HepG2 (cell line): ENCODE data around the gene UBL5. TPM values are rescaled to one million over a fixed set of nuclear protein-coding genes. Genes with fewer than 3 reads are reported as not detected.
A peak's percentile ranks its signal among the peaks of the same experiment; 100 is the strongest.

Source experiments
- FOXA3 ChIP-seq: IDR thresholded peaks from 2 replicates; pipeline ENCODE4 v1.6.1; 2016; ENCODE audit warnings: missing genetic modification reagents, missing compliant biosample characterization
- FOXM1 ChIP-seq: sonication (generic); formaldehyde crosslinking; IDR thresholded peaks from 2 replicates; pipeline ENCODE4 v1.5.0; 2020; ENCODE audit warnings: missing genetic modification reagents
- KAT2B ChIP-seq: fragments of 150-350 bp; IDR thresholded peaks from 2 replicates; pipeline ENCODE4 v1.6.1; 2014; ENCODE audit warnings: low read depth, low read length, borderline replicate concordance
- MAF1 ChIP-seq: sonication (generic); formaldehyde crosslinking; IDR thresholded peaks from 2 replicates; pipeline ENCODE4 v1.5.0; 2020; ENCODE audit warnings: missing genetic modification reagents, borderline replicate concordance
- PCBP1 ChIP-seq: fragments of 200-400 bp; formaldehyde crosslinking; IDR thresholded peaks from 2 replicates; pipeline ENCODE4 v1.6.1; 2017; ENCODE audit warnings: mild to moderate bottlenecking, low read depth, low read length, borderline replicate concordance
- PLRG1 ChIP-seq: fragments of 450-650 bp; conservative IDR thresholded peaks from 2 replicates; pipeline ENCODE4 v1.6.1; 2016
- RBM22 ChIP-seq: fragments of 200-400 bp; formaldehyde crosslinking; optimal IDR thresholded peaks from 2 replicates; pipeline ENCODE3; 2017; ENCODE audit warnings: mild to moderate bottlenecking, low read length, moderate library complexity
- REL ChIP-seq: sonication (generic); formaldehyde crosslinking; conservative IDR thresholded peaks from 2 replicates; pipeline ENCODE4 v1.8.0; 2022; ENCODE audit warnings: mild to moderate bottlenecking, missing genetic modification reagents, moderate library complexity
- SMC3 ChIP-seq: IDR thresholded peaks from 2 replicates; pipeline ENCODE4 v1.6.1; 2011; ENCODE audit warnings: low read length, improper control_type of control experiment
- SOX5 ChIP-seq: IDR thresholded peaks from 2 replicates; pipeline ENCODE4 v1.6.1; 2016; ENCODE audit warnings: borderline replicate concordance
- ZBTB38 ChIP-seq: sonication (generic); formaldehyde crosslinking; IDR thresholded peaks from 2 replicates; pipeline ENCODE4 v1.5.1; 2020; ENCODE audit warnings: mild to moderate bottlenecking, missing genetic modification reagents
- ZBTB8A ChIP-seq: sonication (generic); formaldehyde crosslinking; IDR thresholded peaks from 2 replicates; pipeline ENCODE4 v1.4.0; 2020; ENCODE audit warnings: mild to moderate bottlenecking, low read depth, missing genetic modification reagents, borderline replicate concordance
- ZNF7 ChIP-seq: IDR thresholded peaks from 2 replicates; pipeline ENCODE4 v1.6.1; 2016; ENCODE audit warnings: missing biosample characterization, missing genetic modification reagents
- polyA plus RNA-seq, 8 experiments: library from polyadenylated mRNA; depleted of rRNA in 3 of 8; stranded (reverse) in 7 of 8; unstranded in 1 of 8; fragments of >200 nt; fragmentation: Illumina TruSeq in 4 of 8; extraction: Trizol in 4 of 8; gene quantifications; 2 replicates each; pipeline versions ENCODE4 v1.2.1 to v1.2.3, GENCODE V29; 2011 to 2016; ENCODE audit warnings: low read depth in 4 of 8, missing spikeins in 1 of 8, mixed read lengths in 1 of 8; ENCODE audit not compliant: insufficient read depth in 1 of 8
- total RNA-seq, 5 experiments: library from RNA; depleted of rRNA; stranded (reverse); fragments of >200 nt; fragmentation: Illumina TruSeq; extraction: Trizol; gene quantifications; 2 replicates each; pipeline ENCODE4 v1.2.3, GENCODE V29; 2016; ENCODE audit warnings: low read depth in 1 of 5
- TF ChIP-seq, protein P1 (sequence below): sonication (generic); formaldehyde crosslinking; IDR thresholded peaks from 2 replicates; pipeline ENCODE4 v1.9.0; 2021; ENCODE audit warnings: mild to moderate bottlenecking, missing genetic modification reagents
- TF ChIP-seq, protein P2 (sequence below): sonication (generic); formaldehyde crosslinking; IDR thresholded peaks from 2 replicates; pipeline ENCODE4 v1.5.0; 2020; ENCODE audit warnings: missing genetic modification reagents
- TF ChIP-seq, protein P3 (sequence below): sonication (generic); formaldehyde crosslinking; IDR thresholded peaks from 2 replicates; pipeline ENCODE4 v1.5.0; 2020; ENCODE audit warnings: mild to moderate bottlenecking, missing genetic modification reagents, moderate library complexity
- TF ChIP-seq, protein P4 (sequence below): sonication (generic); formaldehyde crosslinking; IDR thresholded peaks from 2 replicates; pipeline ENCODE4 v1.4.0; 2020; ENCODE audit warnings: mild to moderate bottlenecking, missing genetic modification reagents

UBL5 gene
- total and polyA plus RNA-seq, 2 of the 13 experiments (the other 11 are each of a cell fraction or from before 2014, with no cell fraction given): 373 to 487 TPM

DNA sequence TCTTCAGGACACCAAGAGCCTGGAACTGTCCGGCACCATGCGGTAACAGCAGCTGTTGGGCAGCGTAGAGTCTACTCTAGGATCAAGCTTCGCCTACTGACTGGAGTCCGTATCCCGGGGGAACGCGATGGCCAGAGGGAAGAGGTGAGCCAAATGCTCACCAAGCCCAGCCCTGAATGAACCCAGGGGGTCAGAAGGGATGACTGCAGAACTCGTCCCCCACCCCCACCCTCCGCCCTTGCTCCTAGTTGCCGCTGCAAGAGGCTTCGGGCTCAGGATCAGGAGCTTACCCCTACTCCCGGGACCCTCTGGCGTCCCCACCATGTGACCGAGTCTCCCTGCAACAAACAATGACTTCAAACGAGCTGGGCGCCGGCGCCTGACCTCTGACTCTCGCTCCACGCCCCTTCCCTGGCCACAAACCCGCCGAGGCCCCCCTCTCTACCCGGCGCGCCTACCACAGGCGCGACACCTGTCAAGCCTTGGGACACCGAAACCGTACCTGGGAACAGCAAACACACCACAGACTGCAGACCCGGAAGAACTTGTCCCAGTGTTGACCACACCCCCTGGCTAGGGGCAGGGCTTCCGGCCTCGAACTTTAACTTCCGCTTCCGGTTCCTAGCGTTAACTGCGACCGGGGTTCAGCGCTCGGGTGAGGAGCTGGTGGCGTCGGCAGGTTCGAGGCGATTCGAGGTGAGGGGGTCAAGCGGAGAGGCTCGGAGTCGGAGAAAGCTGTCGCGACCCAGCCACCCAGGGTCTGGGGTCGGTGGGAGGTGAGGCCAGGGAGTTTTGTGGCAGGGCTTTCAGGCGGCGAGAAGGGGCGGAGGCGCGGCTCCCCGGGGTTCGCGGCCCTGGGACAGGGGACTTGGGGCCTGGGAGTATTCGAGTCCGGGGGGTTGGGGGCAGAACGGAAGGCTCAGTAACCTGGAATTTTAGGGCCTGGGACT is at the start of gene UBL5 (continued):
- TF ChIP-seq, protein P1, sequence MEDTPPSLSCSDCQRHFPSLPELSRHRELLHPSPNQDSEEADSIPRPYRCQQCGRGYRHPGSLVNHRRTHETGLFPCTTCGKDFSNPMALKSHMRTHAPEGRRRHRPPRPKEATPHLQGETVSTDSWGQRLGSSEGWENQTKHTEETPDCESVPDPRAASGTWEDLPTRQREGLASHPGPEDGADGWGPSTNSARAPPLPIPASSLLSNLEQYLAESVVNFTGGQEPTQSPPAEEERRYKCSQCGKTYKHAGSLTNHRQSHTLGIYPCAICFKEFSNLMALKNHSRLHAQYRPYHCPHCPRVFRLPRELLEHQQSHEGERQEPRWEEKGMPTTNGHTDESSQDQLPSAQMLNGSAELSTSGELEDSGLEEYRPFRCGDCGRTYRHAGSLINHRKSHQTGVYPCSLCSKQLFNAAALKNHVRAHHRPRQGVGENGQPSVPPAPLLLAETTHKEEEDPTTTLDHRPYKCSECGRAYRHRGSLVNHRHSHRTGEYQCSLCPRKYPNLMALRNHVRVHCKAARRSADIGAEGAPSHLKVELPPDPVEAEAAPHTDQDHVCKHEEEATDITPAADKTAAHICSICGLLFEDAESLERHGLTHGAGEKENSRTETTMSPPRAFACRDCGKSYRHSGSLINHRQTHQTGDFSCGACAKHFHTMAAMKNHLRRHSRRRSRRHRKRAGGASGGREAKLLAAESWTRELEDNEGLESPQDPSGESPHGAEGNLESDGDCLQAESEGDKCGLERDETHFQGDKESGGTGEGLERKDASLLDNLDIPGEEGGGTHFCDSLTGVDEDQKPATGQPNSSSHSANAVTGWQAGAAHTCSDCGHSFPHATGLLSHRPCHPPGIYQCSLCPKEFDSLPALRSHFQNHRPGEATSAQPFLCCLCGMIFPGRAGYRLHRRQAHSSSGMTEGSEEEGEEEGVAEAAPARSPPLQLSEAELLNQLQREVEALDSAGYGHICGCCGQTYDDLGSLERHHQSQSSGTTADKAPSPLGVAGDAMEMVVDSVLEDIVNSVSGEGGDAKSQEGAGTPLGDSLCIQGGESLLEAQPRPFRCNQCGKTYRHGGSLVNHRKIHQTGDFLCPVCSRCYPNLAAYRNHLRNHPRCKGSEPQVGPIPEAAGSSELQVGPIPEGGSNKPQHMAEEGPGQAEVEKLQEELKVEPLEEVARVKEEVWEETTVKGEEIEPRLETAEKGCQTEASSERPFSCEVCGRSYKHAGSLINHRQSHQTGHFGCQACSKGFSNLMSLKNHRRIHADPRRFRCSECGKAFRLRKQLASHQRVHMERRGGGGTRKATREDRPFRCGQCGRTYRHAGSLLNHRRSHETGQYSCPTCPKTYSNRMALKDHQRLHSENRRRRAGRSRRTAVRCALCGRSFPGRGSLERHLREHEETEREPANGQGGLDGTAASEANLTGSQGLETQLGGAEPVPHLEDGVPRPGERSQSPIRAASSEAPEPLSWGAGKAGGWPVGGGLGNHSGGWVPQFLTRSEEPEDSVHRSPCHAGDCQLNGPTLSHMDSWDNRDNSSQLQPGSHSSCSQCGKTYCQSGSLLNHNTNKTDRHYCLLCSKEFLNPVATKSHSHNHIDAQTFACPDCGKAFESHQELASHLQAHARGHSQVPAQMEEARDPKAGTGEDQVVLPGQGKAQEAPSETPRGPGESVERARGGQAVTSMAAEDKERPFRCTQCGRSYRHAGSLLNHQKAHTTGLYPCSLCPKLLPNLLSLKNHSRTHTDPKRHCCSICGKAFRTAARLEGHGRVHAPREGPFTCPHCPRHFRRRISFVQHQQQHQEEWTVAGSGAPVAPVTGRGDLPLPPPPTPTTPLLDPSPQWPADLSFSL (CRISPR knock-in tag): no peak
- TF ChIP-seq MAF1 (CRISPR knock-in tag): 0 out of 2 replicates have a peak, but pooled peaks have one; percentile 27
- TF ChIP-seq, protein P2, sequence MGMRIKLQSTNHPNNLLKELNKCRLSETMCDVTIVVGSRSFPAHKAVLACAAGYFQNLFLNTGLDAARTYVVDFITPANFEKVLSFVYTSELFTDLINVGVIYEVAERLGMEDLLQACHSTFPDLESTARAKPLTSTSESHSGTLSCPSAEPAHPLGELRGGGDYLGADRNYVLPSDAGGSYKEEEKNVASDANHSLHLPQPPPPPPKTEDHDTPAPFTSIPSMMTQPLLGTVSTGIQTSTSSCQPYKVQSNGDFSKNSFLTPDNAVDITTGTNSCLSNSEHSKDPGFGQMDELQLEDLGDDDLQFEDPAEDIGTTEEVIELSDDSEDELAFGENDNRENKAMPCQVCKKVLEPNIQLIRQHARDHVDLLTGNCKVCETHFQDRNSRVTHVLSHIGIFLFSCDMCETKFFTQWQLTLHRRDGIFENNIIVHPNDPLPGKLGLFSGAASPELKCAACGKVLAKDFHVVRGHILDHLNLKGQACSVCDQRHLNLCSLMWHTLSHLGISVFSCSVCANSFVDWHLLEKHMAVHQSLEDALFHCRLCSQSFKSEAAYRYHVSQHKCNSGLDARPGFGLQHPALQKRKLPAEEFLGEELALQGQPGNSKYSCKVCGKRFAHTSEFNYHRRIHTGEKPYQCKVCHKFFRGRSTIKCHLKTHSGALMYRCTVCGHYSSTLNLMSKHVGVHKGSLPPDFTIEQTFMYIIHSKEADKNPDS: 0 out of 2 replicates have a peak, but pooled peaks have one; percentile 55
- no peak; the same call in 1 of the 2 replicates for TF ChIP-seq ZNF7 (CRISPR knock-in tag)
- no peak for TF ChIP-seq SMC3
- no peak; the same call in 1 of the 2 replicates for TF ChIP-seq ZBTB38 (CRISPR knock-in tag)
- TF ChIP-seq KAT2B: no peak
- TF ChIP-seq, protein P3, sequence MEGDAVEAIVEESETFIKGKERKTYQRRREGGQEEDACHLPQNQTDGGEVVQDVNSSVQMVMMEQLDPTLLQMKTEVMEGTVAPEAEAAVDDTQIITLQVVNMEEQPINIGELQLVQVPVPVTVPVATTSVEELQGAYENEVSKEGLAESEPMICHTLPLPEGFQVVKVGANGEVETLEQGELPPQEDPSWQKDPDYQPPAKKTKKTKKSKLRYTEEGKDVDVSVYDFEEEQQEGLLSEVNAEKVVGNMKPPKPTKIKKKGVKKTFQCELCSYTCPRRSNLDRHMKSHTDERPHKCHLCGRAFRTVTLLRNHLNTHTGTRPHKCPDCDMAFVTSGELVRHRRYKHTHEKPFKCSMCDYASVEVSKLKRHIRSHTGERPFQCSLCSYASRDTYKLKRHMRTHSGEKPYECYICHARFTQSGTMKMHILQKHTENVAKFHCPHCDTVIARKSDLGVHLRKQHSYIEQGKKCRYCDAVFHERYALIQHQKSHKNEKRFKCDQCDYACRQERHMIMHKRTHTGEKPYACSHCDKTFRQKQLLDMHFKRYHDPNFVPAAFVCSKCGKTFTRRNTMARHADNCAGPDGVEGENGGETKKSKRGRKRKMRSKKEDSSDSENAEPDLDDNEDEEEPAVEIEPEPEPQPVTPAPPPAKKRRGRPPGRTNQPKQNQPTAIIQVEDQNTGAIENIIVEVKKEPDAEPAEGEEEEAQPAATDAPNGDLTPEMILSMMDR (CRISPR knock-in tag): peak; percentile 17
- TF ChIP-seq ZBTB8A (CRISPR knock-in tag): no peak
- TF ChIP-seq RBM22: no peak
- TF ChIP-seq PLRG1: no peak
- no peak for TF ChIP-seq SOX5 (CRISPR knock-in tag)
- no peak for TF ChIP-seq REL (CRISPR knock-in tag)
- TF ChIP-seq FOXA3: peak; percentile 63
- TF ChIP-seq, protein P4, sequence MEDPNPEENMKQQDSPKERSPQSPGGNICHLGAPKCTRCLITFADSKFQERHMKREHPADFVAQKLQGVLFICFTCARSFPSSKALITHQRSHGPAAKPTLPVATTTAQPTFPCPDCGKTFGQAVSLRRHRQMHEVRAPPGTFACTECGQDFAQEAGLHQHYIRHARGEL (CRISPR knock-in tag): no peak
- 0 out of 2 replicates have a peak, but pooled peaks have one; percentile 66 for TF ChIP-seq PCBP1
- TF ChIP-seq FOXM1 (CRISPR knock-in tag): no peak
